Occipital lobe (tissue), 2 donors: Measurements from ENCODE around the gene CAMK1D. TPM values are rescaled to one million over a fixed set of nuclear protein-coding genes. Genes with fewer than 3 reads are reported as not detected.
"Not testable (repeated sequence)": the region's sequence is repeated elsewhere in the genome, so short reads cannot be mapped to it uniquely, and the experiment has no call there.

Experiments used
- DNase-seq: peaks from one replicate; lab custom pipeline; 2025; lab: John Stamatoyannopoulos, UW
- total RNA-seq: library from RNA; depleted of rRNA; stranded (reverse); fragments of >200 nt; gene quantifications from one replicate; pipeline ENCODE4 v1.2.3, GENCODE V29; 2014

Gene CAMK1D
- total RNA-seq, 1 donor from 2014 or later: 18.9 TPM

DNA sequence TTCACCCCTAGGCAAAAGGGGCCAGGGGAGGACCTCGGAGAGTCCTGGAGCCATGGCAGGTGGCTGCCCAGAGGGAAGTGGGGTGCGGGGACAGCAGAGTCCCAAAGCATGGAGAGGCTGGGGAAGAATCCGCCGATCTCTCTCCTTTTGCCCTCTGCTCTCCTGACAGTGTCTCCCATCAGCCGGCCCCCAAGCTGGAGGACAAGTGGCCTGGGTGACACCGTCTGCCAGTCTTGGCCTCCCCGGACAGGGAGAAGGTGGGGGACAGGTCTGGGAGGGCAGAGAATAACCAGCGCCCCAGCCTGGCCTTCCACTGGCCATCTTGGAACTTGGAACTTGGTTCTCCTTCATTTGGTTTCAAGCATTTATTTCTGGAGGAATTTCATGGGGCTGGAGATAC is 77.9 kb downstream of the CAMK1D start:
- DNase-seq: no peak

- DNase-seq: no peak
Observed at GRCh38 chr10:12428447-12429135, 79.2 kb downstream of the CAMK1D start.

DNA sequence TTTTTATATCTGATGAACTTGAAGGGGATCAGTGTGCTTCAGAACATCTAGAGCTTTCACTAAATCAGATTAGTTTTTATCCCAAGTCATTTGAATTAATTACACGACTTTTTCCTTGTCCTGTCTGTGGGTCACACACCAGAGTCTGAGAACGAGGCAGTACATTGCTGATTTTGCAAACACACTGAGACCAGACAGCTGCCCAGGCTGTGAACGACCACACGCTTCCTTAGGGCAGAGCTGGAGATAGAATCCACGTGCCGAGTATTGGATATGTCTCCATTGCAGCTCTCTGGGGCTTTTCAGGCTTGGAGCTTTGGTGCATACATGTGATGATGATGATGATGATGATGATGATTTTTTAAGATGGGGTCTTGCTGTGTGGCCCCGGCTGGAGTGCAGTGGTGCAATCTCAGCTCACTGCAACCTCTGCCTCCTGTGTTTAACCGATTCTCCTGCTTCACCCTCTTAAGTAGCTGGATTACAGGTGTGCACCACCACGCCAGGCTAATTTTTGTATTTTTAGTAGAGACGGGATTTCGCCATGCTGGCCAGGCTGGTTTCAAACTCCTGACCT is 81.1 kb downstream of the CAMK1D start:
- no peak for DNase-seq

- no peak for DNase-seq
Observed at GRCh38 chr10:12431151-12432101, 82.1 kb downstream of the CAMK1D start.

DNA sequence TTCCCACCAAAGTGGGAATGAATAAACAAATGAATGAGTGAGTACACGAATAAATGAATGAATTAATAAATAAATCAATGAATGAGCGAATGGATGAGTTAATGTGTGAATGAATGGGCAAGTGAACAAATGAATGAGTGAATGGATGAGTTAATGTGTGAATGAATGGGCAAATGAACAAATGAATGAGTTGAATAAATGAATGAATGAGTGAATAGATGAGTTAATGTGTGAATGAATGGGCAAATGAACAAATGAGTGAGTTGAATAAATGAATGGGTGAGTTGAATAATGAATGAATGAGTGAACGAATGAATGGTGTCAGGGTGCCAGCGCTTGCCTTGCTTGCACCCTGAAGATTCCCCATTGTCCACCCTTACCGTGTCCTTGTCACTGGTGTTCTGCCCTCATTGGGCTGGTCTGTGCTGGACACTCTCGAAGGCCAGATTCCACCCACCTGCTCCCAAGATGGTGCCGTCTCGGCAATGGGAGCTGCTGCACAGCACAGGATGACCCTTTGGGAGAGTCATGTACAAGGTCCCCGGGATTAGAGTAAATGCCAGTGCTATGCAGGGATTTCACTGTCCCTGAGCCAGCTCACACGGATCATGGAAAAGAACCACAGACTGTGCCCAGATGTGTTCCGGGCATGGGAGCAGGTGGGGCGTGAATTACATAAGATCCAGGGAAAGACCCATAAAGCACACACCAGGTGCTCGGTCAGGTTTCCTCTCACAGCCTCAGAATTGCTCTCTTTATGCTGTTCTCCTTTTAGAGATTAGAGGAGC is 83.2 kb downstream of the CAMK1D start:
- no peak for DNase-seq

- no peak for DNase-seq
Observed at GRCh38 chr10:12434277-12434676, 84.9 kb downstream of the CAMK1D start.

GRCh38 chr10:12434677-12435076 is 85.3 kb downstream of the CAMK1D start:
- DNase-seq: not testable (repeated sequence)

DNA sequence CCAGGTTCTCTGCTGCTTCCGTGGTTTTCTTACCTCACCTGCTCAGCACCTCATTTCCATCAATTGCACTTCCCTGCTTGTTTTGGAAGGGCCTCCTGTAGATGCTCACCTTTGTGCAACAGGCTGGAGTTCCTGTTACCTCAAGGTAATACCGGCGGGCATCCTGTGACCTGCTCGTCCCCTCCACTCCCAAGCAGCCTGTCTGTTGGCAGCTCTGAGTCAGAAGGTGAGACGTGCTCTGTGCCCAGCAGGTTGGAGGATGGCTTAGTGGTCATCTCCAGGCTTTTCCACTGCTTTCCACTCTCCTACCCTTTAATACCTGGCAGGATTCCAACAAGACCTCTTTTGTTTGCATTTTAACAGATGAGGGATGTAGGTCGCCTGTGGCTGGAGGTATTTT is 86.0 kb downstream of the CAMK1D start:
- DNase-seq: no peak

DNA sequence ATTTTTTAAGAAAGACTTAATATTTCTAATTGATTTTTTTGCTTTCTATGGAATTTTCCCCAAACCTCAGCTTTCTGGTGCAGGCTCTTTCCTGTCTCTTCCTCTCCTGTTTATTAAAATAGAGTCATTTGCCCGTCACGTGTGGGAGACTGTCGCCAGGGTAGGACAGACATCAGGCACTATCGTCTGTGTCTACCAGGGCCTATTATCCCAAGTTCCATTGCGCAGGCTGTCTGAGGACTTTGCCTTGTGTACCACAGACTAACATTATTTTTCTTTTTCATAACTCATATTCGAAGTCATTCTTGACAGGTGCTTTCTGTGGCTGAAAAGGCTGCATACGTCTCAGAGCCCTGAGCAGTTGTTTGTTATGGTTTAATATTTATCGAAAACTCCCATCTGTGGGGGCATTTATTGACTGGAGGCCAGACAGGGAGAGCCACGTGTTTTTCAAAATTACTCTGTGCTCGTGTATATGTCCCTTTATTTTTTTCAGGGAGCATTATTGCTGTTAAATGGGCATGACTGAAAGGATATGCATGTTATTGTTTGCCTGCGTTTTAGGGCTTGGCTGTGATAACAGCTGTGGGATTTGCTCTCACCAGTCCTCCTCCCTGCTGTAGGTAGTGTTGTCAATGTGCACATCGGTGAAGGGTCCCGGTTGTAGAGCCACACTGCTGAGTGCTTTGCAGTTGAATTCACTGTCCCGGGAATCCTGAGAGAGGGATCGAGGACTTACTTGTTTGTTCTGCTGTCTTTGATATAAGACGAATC is 89.8 kb downstream of the CAMK1D start:
- DNase-seq: no peak

GRCh38 chr10:12439767-12440166 is 90.4 kb downstream of the CAMK1D start:
- not testable (repeated sequence) for DNase-seq

DNA sequence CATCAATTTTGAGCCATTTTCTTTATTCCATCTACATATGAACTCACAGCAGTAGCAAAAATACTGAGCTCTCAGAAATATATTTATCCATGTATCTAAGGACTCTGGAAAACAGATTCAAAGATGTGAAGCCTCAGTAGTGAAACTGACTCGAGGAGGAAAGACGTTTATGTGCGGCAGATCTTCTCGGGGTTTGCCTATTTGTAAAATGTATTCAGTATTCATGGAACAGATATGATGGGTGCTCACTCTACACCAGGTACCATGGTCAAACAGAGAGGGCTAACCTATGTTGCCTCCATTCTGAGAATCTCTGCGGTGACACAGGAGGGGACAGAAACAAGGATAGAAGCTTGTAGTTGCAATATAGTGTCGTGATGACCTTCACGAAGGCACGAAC is 93.7 kb downstream of the CAMK1D start:
- DNase-seq: no peak

GRCh38 chr10:12444981-12445700 is 95.8 kb downstream of the CAMK1D start:
- no peak for DNase-seq

DNA sequence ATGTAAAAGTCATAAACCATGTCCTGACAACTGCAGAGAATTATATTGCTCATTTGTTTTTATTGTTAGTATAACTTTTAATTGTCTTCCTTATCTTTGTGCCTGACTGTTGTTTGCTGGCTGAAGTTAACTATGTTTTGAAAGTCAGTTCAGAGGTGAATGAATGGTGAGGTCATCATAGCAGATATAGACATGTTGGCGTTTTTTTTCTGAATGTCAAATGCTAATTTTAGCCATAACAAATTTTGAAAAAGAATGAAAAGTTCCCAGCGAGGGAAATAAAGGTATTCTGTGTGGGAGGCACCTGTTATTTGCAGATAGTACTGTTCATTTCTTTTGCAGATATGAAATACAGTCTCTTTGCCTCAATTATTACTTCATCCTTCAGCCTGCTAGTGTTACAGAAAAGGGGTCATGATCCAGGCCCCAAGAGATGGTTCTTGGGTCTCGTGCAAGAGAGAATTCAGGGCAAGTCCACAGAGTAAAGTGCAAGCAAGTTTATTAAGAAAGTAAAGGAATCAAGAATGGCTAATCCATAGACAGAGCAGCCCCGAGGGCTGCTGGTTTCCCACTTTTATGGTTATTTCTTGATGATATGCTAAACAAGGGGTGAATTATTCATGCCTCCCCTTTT is 96.5 kb downstream of the CAMK1D start:
- DNase-seq: no peak

DNA sequence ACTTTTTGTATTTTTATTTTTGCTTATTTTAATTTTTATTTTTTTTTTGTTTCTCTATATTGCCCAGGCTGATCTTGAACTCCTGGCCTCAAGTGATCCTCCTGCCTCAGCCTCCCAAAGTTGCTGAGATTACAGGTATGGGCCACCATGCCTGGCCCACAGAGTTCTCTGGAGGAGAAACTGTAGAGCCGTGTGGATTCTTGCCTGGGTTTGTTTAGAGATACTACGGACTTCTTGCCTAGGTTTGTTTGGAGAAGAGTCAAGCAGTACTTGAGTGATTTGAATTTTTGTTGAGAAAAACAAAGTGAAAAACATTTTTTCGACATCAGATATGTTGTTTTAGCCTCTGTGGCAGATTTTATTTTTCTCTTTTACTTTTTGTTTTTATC is 99.0 kb downstream of the CAMK1D start:
- DNase-seq: no peak

DNA sequence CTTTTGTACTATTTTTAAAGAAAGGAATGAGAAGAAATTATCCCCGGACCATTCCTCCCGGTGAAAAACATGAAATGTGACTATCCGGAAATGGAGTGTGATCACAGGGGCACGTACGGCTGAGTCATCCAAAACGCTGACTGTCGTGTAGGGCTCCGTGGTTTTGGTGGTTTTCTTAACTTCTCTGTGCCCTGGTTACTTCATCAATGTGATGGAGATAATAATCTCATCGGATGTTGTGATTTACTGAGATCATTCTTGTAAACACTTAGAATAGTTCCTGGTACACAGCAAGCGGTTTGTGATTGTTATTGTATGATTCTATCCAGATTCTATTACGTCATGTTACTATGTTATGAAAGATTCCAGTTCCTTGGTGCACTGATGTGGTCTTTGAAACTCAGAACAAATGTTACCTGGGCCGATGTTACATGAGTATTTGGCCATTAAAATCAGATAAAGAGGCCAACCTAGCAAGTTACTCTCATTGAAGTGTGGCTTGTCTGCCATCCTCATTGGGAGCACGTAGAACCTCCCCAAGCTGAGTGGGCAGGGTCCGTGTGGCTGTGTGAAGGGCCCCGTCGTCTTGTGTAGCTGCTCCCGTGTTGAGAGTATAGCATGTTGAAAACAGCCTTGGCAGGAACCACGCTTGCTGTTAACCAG is 99.5 kb downstream of the CAMK1D start:
- no peak for DNase-seq

DNA sequence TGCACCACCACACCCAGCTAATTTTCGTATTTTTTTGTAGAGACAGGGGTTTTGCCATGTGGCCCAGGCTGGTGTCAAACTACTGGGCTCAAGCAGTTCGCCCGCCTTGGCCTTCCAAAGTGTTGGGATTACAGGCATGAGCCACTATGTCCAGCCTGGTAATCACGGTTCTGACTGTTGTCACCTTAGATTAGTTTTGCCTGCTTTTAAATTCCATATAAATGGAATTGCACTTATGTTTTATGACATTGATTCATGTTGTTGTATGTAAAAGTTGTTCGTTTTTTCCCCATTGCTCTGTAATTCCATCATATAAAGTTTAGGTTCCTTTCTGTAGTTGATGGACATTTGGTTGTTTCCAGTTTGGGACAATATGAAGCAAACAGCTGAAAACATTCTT is 106.0 kb downstream of the CAMK1D start:
- DNase-seq: no peak

- no peak for DNase-seq
Observed at GRCh38 chr10:12455766-12456165, 106.4 kb downstream of the CAMK1D start.

DNA sequence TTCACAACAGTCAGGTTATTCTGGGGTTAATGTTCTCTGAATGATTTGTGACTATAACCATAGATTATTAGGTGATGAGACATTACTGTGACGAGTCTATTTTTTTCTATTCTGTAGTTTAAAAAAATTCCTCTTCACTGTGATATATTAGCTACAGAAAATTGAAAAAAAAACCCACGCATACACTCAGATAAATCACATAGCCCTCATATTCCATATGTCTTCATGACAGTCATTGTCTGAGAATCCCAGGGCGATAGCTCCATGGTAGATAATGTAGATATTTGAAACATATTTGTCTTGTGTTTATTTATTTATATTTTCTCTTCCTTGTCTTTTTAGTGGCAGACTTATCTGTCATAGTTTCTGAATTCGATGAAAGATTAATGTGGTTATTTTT is 110.0 kb downstream of the CAMK1D start:
- no peak for DNase-seq

GRCh38 chr10:12459762-12460161 is 110.4 kb downstream of the CAMK1D start:
- DNase-seq: no peak
